ENCODE measurements around the gene MPPED1. TPM values are rescaled to one million over a fixed set of nuclear protein-coding genes. Genes with fewer than 3 reads are reported as not detected.

MPPED1 gene
- polyA plus RNA-seq, 1 of the 3 experiments (the other 2 are of a cell fraction), result 0.03 TPM

GRCh38 chr22:43554259-43554636 lies 142.4 kb downstream of the MPPED1 start:
- H3K36me3 ChIP-seq (replicated peaks in 1 of 2; ENCODE audit: control insufficient read depth in 1 of 2, insufficient read depth in 2 of 2, low read length in 1 of 2), result no peaks in the 10 kb centered on the region
- no peaks in the 10 kb centered on the region for H3F3A ChIP-seq (replicated peaks; ENCODE audit: insufficient read depth)
- no peaks in the 10 kb centered on the region for H4K20me1 ChIP-seq (ENCODE audit: insufficient read depth)
- TF ChIP-seq POLR2AphosphoS5 (IDR thresholded peaks at IDR 0.05; ENCODE audit: low read depth, low read length) (no peak), USF1 (IDR thresholded peaks at IDR 0.05; ENCODE audit: borderline replicate concordance, low read depth) (no peak), ELF1 (IDR thresholded peaks at IDR 0.05) (no peak)
- no peaks in the 10 kb centered on the region for H3K4me1 ChIP-seq (ENCODE audit: control insufficient read depth in 1 of 2, insufficient read depth in 2 of 2, low read depth in 1 of 2, low read length in 1 of 2)
- no peak overlapping the region for H3K4me2 ChIP-seq
- POLR2A ChIA-PET, result no interaction called here
- H3K9me2 ChIP-seq, result no peaks in the 10 kb centered on the region
- no peak overlapping the region for H3K27ac ChIP-seq (ENCODE audit: low read depth in 2 of 2, low read length in 1 of 2)
- no peak for DNase-seq
- no peaks in the 10 kb centered on the region for H3K79me2 ChIP-seq (ENCODE audit: insufficient read depth)
- H3K27me3 ChIP-seq (ENCODE audit: insufficient read depth), result no peaks in the 10 kb centered on the region
- no peaks in the 10 kb centered on the region for H3K9me3 ChIP-seq
- H2AFZ ChIP-seq (ENCODE audit: low read depth), result no peak overlapping the region
- CTCF ChIA-PET, result no interaction called here
- H3K4me3 ChIP-seq (ENCODE audit: low read depth in 2 of 2, low read length in 1 of 2), result no peak overlapping the region
- WGBS (ENCODE audit: low lambda C conversion rate), result 65% methylated on average over 6 of the region's 6 CpGs
- H3K9ac ChIP-seq, result no peak overlapping the region

- ChIA-PET POLR2A (no interaction called here), CTCF (no interaction called here)
- Histone ChIP-seq H3K79me2 (ENCODE audit: insufficient read depth) (no peaks in the 10 kb centered on the region), H3F3A (replicated peaks; ENCODE audit: insufficient read depth) (no peaks in the 10 kb centered on the region), H3K36me3 (replicated peaks in 1 of 2; ENCODE audit: control insufficient read depth in 1 of 2, insufficient read depth in 2 of 2, low read length in 1 of 2) (no peaks in the 10 kb centered on the region), H2AFZ (ENCODE audit: low read depth) (no peak overlapping the region), H3K4me1 (ENCODE audit: control insufficient read depth in 1 of 2, insufficient read depth in 2 of 2, low read depth in 1 of 2, low read length in 1 of 2) (no peaks in the 10 kb centered on the region), H3K4me3 (ENCODE audit: low read depth in 2 of 2, low read length in 1 of 2) (no peak overlapping the region), H3K27me3 (ENCODE audit: insufficient read depth) (no peaks in the 10 kb centered on the region), H3K9ac (no peak overlapping the region), H3K9me2 (no peaks in the 10 kb centered on the region), H3K9me3 (no peaks in the 10 kb centered on the region), H3K4me2 (no peak overlapping the region), H3K27ac (ENCODE audit: low read depth in 2 of 2, low read length in 1 of 2) (no peak overlapping the region), H4K20me1 (ENCODE audit: insufficient read depth) (no peaks in the 10 kb centered on the region)
- no peak for DNase-seq
- TF ChIP-seq USF1 (IDR thresholded peaks at IDR 0.05; ENCODE audit: borderline replicate concordance, low read depth), result no peak
- no peak for TF ChIP-seq YY1 (IDR thresholded peaks at IDR 0.05; ENCODE audit: low read depth)
- TF ChIP-seq EZH2phosphoT487 (IDR thresholded peaks at IDR 0.05; ENCODE audit: borderline replicate concordance, low read depth), result no peak
- TF ChIP-seq ZBTB33 (IDR thresholded peaks at IDR 0.05; ENCODE audit: borderline replicate concordance, low read depth), result no peak
- TF ChIP-seq POLR2AphosphoS5 (IDR thresholded peaks at IDR 0.05; ENCODE audit: low read depth, low read length), result no peak
- no peak for TF ChIP-seq GABPA (IDR thresholded peaks at IDR 0.05; ENCODE audit: low read depth)
- TF ChIP-seq PBX3 (IDR thresholded peaks at IDR 0.05), result no peak
- no peak for TF ChIP-seq FOXM1 (IDR thresholded peaks at IDR 0.05; ENCODE audit: low read depth)
- no peak for TF ChIP-seq MXI1 (IDR thresholded peaks at IDR 0.05; ENCODE audit: low read depth, low read length)
- no peak for TF ChIP-seq REST (IDR thresholded peaks at IDR 0.05; ENCODE audit: low read depth, low read length)
- TF ChIP-seq RXRA (IDR thresholded peaks at IDR 0.05; ENCODE audit: borderline replicate concordance, low read depth), result no peak
- no peak for TF ChIP-seq SMC3 (IDR thresholded peaks at IDR 0.05; ENCODE audit: low read depth, low read length)
- no peak for TF ChIP-seq TCF12 (IDR thresholded peaks at IDR 0.05)
- WGBS (ENCODE audit: low lambda C conversion rate), result 60% methylated on average over 8 of the region's 17 CpGs
These were observed 143.0 kb downstream of the MPPED1 start for GRCh38 chr22:43554694-43555365.
